ENCODE data around the gene BABAM1.

DNA sequence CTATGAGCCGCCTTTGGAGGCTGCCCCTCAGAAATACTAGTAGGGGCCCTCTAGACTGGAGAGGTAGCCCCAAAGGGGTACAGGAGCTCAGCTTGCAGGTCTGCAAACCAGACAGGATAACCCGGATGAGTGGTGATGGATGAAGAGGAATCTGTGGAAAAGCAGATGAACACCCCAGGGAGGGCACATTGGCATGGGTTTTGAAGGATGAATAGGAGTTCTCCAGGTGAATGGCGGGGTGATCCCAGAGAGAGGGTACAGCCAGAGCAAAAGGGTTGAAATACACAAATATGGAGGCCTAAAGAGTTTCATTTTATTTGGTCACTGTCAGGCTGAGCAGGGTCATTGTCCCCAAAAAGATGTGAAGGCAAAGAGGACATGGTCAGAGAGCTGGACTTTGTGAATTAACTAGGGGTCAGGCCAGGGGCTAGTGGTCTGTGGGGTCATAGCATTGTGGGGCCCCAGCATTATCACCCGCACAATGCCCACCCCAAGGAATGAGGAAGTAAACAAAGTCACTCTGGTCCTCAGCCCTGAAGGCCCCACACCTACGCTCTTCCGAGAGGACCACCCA is 26.3 kb upstream of the BABAM1 start:
- no peak for TF ChIP-seq POLR2A (IDR thresholded peaks at IDR 0.05)
- TF ChIP-seq, protein P1, sequence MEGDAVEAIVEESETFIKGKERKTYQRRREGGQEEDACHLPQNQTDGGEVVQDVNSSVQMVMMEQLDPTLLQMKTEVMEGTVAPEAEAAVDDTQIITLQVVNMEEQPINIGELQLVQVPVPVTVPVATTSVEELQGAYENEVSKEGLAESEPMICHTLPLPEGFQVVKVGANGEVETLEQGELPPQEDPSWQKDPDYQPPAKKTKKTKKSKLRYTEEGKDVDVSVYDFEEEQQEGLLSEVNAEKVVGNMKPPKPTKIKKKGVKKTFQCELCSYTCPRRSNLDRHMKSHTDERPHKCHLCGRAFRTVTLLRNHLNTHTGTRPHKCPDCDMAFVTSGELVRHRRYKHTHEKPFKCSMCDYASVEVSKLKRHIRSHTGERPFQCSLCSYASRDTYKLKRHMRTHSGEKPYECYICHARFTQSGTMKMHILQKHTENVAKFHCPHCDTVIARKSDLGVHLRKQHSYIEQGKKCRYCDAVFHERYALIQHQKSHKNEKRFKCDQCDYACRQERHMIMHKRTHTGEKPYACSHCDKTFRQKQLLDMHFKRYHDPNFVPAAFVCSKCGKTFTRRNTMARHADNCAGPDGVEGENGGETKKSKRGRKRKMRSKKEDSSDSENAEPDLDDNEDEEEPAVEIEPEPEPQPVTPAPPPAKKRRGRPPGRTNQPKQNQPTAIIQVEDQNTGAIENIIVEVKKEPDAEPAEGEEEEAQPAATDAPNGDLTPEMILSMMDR (IDR thresholded peaks at IDR 0.05 in 4 of 5, conservative IDR thresholded peaks at IDR 0.05 in 1 of 5) = no peak

All from gastrocnemius medialis (tissue), 4 donors.